Subcutaneous abdominal adipose tissue (tissue), 5 donors: ENCODE results near the gene FKBP15.
"Not testable (repeated sequence)": the region's sequence is repeated elsewhere in the genome, so short reads cannot be mapped to it uniquely, and the experiment has no call there.

Experiments used
- H3K27ac ChIP-seq: one replicate; pipeline ENCODE4 v1.7.0; 2013; ENCODE audit warnings: low read depth, mild to moderate bottlenecking, inconsistent platforms, low read length, moderate library complexity
- H3K27me3 ChIP-seq, 5 donors: one replicate each; pipeline ENCODE4 v1.7.0; 2013; ENCODE audit warnings: low read length in 5 of 5, inconsistent platforms in 1 of 5; ENCODE audit not compliant: control insufficient read depth in 5 of 5, insufficient read depth in 4 of 5
- H3K36me3 ChIP-seq, 5 donors: one replicate each; pipeline ENCODE4 v1.7.0; 2013; ENCODE audit warnings: low read length in 5 of 5; ENCODE audit not compliant: control insufficient read depth in 5 of 5, insufficient read depth in 5 of 5
- H3K4me1 ChIP-seq, 5 donors: one replicate each; pipeline ENCODE4 v1.7.0; 2013; ENCODE audit warnings: low read length in 5 of 5, mild to moderate bottlenecking in 3 of 5, moderate library complexity in 1 of 5; ENCODE audit not compliant: control insufficient read depth in 5 of 5, insufficient read depth in 5 of 5
- H3K4me3 ChIP-seq, 5 donors: one replicate each; pipeline ENCODE4 v1.7.0; 2013; ENCODE audit warnings: low read length in 5 of 5, low read depth in 1 of 5
- H3K9ac ChIP-seq, 5 donors: one replicate each; pipeline ENCODE4 v1.7.0; 2013; ENCODE audit warnings: low read length in 5 of 5, mild to moderate bottlenecking in 4 of 5, moderate library complexity in 3 of 5
- H3K9me3 ChIP-seq, 5 donors: one replicate each; pipeline ENCODE4 v1.7.0; 2013; ENCODE audit warnings: low read length in 5 of 5; ENCODE audit not compliant: control insufficient read depth in 5 of 5
- donor health status: healthy.
- donor health status: healthy.
- donor health status: healthy.
- donor health status: healthy.
- donor health status: healthy.

Gene FKBP15

GRCh38 chr9:113153599-113153998 lies 67.5 kb downstream of the FKBP15 start:
- Histone ChIP-seq H3K27me3 (no peaks in the 10 kb centered on the region), H3K36me3 (peaks cover 6 to 23% (median 18%) of the 10 kb centered on the region in 5 donors), H3K4me3 (no peak overlapping the region), H3K27ac (peak overlapping the region; percentile 55), H3K4me1 (peaks cover 10 to 62% (median 53%) of the 10 kb centered on the region in 5 donors), H3K9me3 (no peaks in the 10 kb centered on the region), H3K9ac (peak overlapping the region in 1 of 5 donors; percentile 92)

DNA sequence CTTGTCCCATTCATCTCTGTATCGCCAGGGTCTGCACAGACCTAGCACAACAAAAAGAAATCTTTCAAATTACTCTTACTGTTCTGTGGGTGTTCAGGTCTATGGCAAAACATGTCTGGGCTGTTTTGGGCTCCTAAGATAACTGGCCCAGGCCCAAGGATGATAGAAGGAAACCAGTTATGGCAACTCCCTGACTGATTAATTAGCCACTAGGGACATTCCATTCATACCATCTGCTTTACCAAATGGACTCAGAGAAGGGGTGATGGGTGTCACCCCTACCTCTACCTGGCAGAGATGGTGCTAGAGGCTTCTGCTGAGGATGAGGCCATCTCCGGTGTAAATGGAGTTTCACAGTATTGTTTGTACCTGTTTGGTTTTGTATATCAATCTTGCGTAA lies 68.4 kb downstream of the FKBP15 start:
- H3K9me3 ChIP-seq = no peaks in the 10 kb centered on the region
- H3K9ac ChIP-seq = peak overlapping the region; percentile 63 to 96 (median 92)
- peaks cover 10 to 62% (median 53%) of the 10 kb centered on the region in 5 donors for H3K4me1 ChIP-seq
- peak overlapping the region; percentile 91 for H3K27ac ChIP-seq
- peak overlapping the region; percentile 71 to 94 (median 92) for H3K4me3 ChIP-seq
- no peaks in the 10 kb centered on the region for H3K27me3 ChIP-seq
- peaks cover 0 to 14% (median 9%) of the 10 kb centered on the region in 5 donors for H3K36me3 ChIP-seq

GRCh38 chr9:113151696-113152630 lies 69.1 kb downstream of the FKBP15 start:
- H3K9ac ChIP-seq = peak overlapping the region; percentile 63 to 96 (median 92)
- H3K9me3 ChIP-seq = no peaks in the 10 kb centered on the region
- peaks cover 0 to 7% (median 2%) of the 10 kb centered on the region in 5 donors for H3K36me3 ChIP-seq
- H3K4me3 ChIP-seq = peak overlapping the region; percentile 71 to 94 (median 92)
- H3K27me3 ChIP-seq = no peaks in the 10 kb centered on the region
- peak overlapping the region; percentile 91 for H3K27ac ChIP-seq
- H3K4me1 ChIP-seq = peaks cover 10 to 61% (median 53%) of the 10 kb centered on the region in 5 donors

DNA sequence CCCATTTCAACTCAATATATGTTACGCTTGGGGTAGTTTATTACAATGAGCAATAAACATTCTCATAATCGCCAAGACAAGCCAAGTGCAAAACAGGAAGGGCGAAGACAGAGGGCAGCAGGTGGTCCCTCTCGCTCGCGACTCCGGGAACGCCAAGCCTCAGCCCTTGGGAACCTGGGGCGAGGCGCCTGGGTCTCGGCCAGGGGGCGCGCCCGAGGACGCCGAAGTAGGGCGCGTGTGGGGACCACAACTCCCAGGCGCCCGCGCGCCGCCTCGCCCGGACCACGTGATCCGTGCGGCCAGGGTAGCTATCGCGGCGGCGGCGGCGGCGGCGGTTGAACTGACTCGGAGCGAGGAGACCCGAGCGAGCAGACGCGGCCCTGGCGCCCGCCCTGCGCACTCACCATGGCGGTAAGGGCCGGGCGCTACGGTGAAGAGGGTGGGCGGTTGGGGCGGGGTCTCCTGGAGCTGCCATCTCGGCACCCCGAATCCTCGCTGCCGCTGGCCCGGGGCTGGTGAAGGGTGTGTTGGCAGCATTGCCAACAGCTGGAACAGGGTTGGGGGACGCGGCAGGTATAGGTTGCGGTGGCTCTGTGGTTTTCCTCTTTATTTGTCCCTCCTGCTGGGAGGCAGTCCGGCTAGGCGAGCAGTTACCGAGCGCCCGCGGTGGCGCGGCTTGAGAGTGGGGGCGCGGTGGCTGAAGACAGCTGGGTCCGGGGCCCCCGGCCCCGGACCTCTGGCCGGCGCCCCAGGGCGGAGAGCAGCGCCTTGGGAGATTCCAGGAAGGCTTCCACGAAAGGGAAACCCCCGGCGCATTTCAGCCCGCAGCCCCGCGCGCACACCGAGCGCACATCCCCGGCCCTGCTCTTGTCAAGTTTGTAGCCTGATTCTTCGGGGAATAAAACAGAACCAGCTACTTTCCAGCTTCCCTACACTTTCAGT lies 70.1 kb downstream of the FKBP15 start, which contains the start of gene SLC31A2:
Gene SLC31A2 (plus strand): TSS at position 338 of the 942 bp plus-strand sequence. CDS start 68 bp downstream, at position 406.
- Histone ChIP-seq H3K4me1 (peaks cover 7 to 53% (median 51%) of the 10 kb centered on the region in 5 donors), H3K36me3 (peaks cover 0 to 5% (median 0%) of the 10 kb centered on the region in 5 donors), H3K27me3 (no peaks in the 10 kb centered on the region), H3K27ac (peak within 1 kb of the TSS; percentile 91), H3K4me3 (peak within 1 kb of the TSS; percentile 71 to 94 (median 92)), H3K9me3 (no peaks in the 10 kb centered on the region), H3K9ac (peak within 1 kb of the TSS; percentile 63 to 96 (median 92))

DNA sequence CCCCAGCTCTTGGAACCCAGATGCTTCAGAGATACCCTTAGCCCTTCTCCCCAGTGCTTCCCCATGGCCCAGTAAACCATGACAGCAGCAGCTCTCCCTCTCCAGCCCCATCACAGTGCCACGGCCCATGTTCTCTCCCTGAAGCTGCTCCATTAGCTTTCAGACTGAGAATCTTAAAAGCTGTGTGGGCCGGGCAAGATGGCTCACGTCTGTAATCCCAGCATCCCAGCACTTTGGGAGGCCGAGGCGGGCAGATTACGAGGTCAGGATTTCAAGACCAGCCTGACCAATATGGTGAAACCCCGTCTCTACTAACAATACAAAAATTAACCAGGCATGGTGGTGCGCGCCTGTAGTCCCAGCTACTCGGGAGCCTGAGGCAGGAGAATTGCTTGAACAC lies 71.5 kb downstream of the FKBP15 start:
- H3K27ac ChIP-seq, H3K9me3 ChIP-seq, H3K27me3 ChIP-seq, H3K36me3 ChIP-seq, H3K4me3 ChIP-seq, H3K9ac ChIP-seq: not testable (repeated sequence)
- H3K4me1 ChIP-seq = peaks cover 6 to 41% (median 37%) of the 10 kb centered on the region in 5 donors

GRCh38 chr9:113148781-113149510 lies 72.1 kb downstream of the FKBP15 start:
- Histone ChIP-seq H3K27ac (no peak overlapping the region), H3K9me3 (no peaks in the 10 kb centered on the region), H3K9ac (no peak overlapping the region)

DNA sequence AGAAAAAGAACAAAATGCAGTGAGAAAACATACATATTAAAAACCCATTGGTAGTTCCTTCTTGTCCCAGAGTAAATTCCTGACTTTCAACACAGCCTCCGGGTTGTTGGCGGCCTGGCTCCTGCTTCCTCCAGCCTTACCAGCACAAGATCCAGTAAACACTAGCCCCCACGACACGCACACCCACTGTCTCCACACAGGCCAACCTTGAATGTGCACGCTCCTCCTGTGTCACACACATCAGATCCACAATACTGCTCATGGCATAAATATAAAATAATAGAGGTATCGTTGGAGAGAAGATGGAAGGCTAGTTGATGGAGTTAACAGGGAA lies 72.7 kb downstream of the FKBP15 start:
- no peak overlapping the region for H3K9ac ChIP-seq
- H3K36me3 ChIP-seq = no peaks in the 10 kb centered on the region
- H3K4me1 ChIP-seq = peaks cover 6 to 29% (median 25%) of the 10 kb centered on the region in 5 donors
- H3K9me3 ChIP-seq = no peaks in the 10 kb centered on the region
- H3K27ac ChIP-seq = no peak overlapping the region
- no peak overlapping the region for H3K4me3 ChIP-seq
- H3K27me3 ChIP-seq = peaks cover 0 to 3% (median 0%) of the 10 kb centered on the region in 5 donors

More at GRCh38 chr9:113148781-113149510, 72.1 kb downstream of the FKBP15 start:
- no peaks in the 10 kb centered on the region for H3K36me3 ChIP-seq
- peaks cover 0 to 3% (median 0%) of the 10 kb centered on the region in 5 donors for H3K27me3 ChIP-seq
- H3K4me3 ChIP-seq = no peak overlapping the region
- peaks cover 6 to 34% (median 31%) of the 10 kb centered on the region in 5 donors for H3K4me1 ChIP-seq

DNA sequence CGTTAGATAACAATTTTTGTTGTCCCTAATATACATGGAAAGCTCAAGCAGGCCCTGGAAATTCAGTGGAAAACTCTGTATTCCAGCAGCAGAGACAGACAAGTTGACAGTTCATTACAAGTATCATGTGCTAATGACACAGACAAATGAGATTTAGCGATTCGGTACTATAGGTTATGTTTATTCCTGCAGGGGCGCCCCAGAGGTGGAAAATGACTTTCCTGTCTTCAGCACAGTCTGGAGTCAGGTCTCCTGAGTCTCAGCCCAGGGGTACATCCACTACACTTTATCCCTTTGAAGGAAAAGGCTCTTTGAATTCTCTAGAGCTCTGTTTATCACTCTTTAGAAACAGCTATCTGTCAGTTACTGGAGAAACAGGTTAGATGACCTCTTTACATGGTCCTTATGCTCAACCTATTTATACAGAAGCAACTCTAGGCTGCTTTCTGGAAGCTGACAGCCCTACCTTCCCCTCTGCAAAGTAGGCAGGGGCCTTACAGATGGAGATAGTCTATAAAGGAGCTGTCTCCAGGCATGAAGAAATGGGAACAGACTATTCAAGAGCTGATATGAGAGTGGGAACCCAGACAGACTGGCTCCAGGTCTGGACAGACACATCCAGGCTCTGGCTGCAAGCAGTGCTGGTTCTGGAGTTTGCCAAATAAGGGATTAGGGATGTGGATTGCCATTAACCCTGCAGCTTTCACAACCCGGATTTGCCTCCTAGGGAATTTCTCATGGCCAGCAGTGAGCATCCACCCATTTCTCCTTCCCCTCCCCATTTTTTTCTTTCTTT lies 77.4 kb downstream of the FKBP15 start:
- Histone ChIP-seq H3K9ac (no peak overlapping the region), H3K4me3 (no peak overlapping the region), H3K27ac (no peak overlapping the region), H3K4me1 (no peaks in the 10 kb centered on the region), H3K27me3 (peaks cover 0 to 4% (median 0%) of the 10 kb centered on the region in 5 donors), H3K9me3 (peaks cover 0 to 6% (median 3%) of the 10 kb centered on the region in 5 donors), H3K36me3 (no peaks in the 10 kb centered on the region)

DNA sequence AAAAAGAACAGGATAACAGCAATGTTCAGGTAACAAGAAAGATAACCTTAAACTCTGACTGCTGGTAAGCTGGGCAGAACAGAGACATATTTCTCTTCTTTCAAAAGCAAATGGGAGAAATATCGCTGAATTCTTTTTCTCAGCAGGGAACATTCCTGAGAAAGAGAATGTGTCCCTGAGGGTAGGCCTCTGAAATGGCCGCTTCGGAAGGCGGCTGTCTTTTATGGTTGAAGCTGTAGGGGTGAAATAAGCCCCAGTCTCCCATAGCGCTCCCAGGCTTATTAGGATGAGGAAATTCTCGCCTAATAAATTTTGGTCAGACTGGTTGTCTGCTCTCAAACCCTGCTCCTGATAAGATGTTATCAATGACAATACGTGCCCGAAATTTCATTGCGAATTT lies 80.2 kb downstream of the FKBP15 start:
- H3K4me1 ChIP-seq, H3K27ac ChIP-seq, H3K4me3 ChIP-seq, H3K36me3 ChIP-seq, H3K27me3 ChIP-seq, H3K9me3 ChIP-seq, H3K9ac ChIP-seq: not testable (repeated sequence)
